Esophagus muscularis mucosa (tissue), 4 donors: ENCODE data around the gene FASTK. TPM values are rescaled to one million over a fixed set of nuclear protein-coding genes. Genes with fewer than 3 reads are reported as not detected.
A peak's percentile ranks its signal among the peaks of the same experiment; 100 is the strongest.

Experiments used
- DNase-seq: peaks from one replicate; pipeline ENCODE4 v3.0.0-alpha.2; 2017; ENCODE audit errors: extremely low spot score
- H3K27ac ChIP-seq, 4 donors: fragments of 200-600 bp; sonication (generic); replicated peaks in 1 of 4; 1 replicate in 3 of 4; 2 replicates in 1 of 4; pipeline ENCODE4 v1.5.1; 2016 to 2019; ENCODE audit warnings: mild to moderate bottlenecking in 1 of 4
- H3K27me3 ChIP-seq, 4 donors: fragments of 200-600 bp; sonication (generic); one replicate each; pipeline versions ENCODE4 v1.5.1 to v1.6.0; 2016 to 2019
- H3K36me3 ChIP-seq, 4 donors: fragments of 200-600 bp; sonication (generic); one replicate each; pipeline ENCODE4 v1.5.1; 2016 to 2019
- H3K4me1 ChIP-seq, 4 donors: fragments of 200-600 bp; sonication (generic); one replicate each; pipeline ENCODE4 v1.5.1; 2016 to 2019
- H3K4me3 ChIP-seq, 4 donors: fragments of 200-600 bp; sonication (generic); 1 replicate in 2 of 4; 2 replicates in 2 of 4; pipeline ENCODE4 v1.5.1; 2016 to 2019; ENCODE audit warnings: mild to moderate bottlenecking in 4 of 4, moderate library complexity in 1 of 4
- H3K9me3 ChIP-seq, 4 donors: fragments of 200-600 bp; sonication (generic); 1 replicate in 3 of 4; 2 replicates in 1 of 4; pipeline ENCODE4 v1.5.1; 2016 to 2019
- CTCF ChIP-seq, 3 experiments: fragments of 200-600 bp in 2 of 3; fragments of 450-650 bp in 1 of 3; sonication (generic) in 2 of 3; IDR thresholded peaks; one replicate each; pipeline ENCODE4 v1.5.1; 2017 to 2019; ENCODE audit warnings: antibody characterized with exemption in 3 of 3, mild to moderate bottlenecking in 2 of 3, moderate library complexity in 1 of 3
- EP300 ChIP-seq: sonication (generic); formaldehyde crosslinking; IDR thresholded peaks from one replicate; pipeline ENCODE4 v1.6.1; 2017; ENCODE audit warnings: antibody characterized with exemption
- POLR2A ChIP-seq: fragments of 450-650 bp; IDR thresholded peaks from one replicate; pipeline ENCODE4 v1.6.1; 2017; ENCODE audit warnings: antibody characterized with exemption, moderate library complexity, mild to moderate bottlenecking, low read depth
- POLR2AphosphoS5 ChIP-seq, 2 donors: sonication (generic); formaldehyde crosslinking; IDR thresholded peaks; one replicate each; pipeline ENCODE4 v1.6.1; 2017; ENCODE audit warnings: antibody characterized with exemption in 2 of 2
- WGBS: methylation state at CpG from one replicate; pipeline ENCODE4 v1.1.5; 2018; 5-methylcytosine and 5-hydroxymethylcytosine counted together
- intact Hi-C: fragments of 100-400 bp; cut with DNase I; formaldehyde crosslinking; loops from one replicate; pipeline ENCODE4 v1.15.1; 2023
- total RNA-seq, 4 donors: library from RNA; depleted of rRNA; stranded (reverse); fragments of >200 nt; gene quantifications; one replicate each; pipeline versions ENCODE4 v1.1.0 to v1.2.1, GENCODE V29; 2016

The FASTK gene
- total RNA-seq, 4 donors from 2014 or later = 45.7 to 74.9 (median 60.4) TPM

GRCh38 chr7:151064993-151065392, 15.6 kb downstream of the FASTK start:
- H3K4me3 ChIP-seq = no peak overlapping the region
- 85% methylated on average over 3 of the region's 6 CpGs for WGBS
- H3K36me3 ChIP-seq = peaks cover 48 to 64% (median 62%) of the 10 kb centered on the region in 4 donors
- H3K9me3 ChIP-seq = no peaks in the 10 kb centered on the region
- H3K4me1 ChIP-seq = peaks cover 37 to 44% (median 42%) of the 10 kb centered on the region in 4 donors
- TF ChIP-seq POLR2A (no peak), EP300 (no peak), POLR2AphosphoS5 (IDR thresholded peaks at IDR 0.05) (no peak), CTCF (IDR thresholded peaks at IDR 0.05) (no peak)
- no peaks in the 10 kb centered on the region for H3K27me3 ChIP-seq
- DNase-seq = no peak
- H3K27ac ChIP-seq = no peak overlapping the region
- intact Hi-C loops = loop anchor here (5.0 kb wide), 2 partner anchors 38 to 47 kb away; partner anchors contain the start of gene ABCB8

- 88% methylated on average over 10 of the region's 18 CpGs for WGBS
- Histone ChIP-seq H3K36me3 (peaks cover 45 to 59% (median 57%) of the 10 kb centered on the region in 4 donors), H3K9me3 (no peaks in the 10 kb centered on the region), H3K27me3 (no peaks in the 10 kb centered on the region), H3K27ac (no peak overlapping the region), H3K4me3 (no peak overlapping the region), H3K4me1 (peaks cover 37 to 45% (median 44%) of the 10 kb centered on the region in 4 donors)
- no peak for DNase-seq
- intact Hi-C loops = loop anchor here (5.0 kb wide), 2 partner anchors 37 to 48 kb away; partner anchors contain the start of gene ABCB8
- TF ChIP-seq CTCF (IDR thresholded peaks at IDR 0.05) (no peak), EP300 (no peak), POLR2AphosphoS5 (IDR thresholded peaks at IDR 0.05) (no peak), POLR2A (no peak)
These were observed 16.2 kb downstream of the FASTK start for GRCh38 chr7:151064454-151064853.

- Histone ChIP-seq H3K4me1 (peaks cover 45 to 56% (median 55%) of the 10 kb centered on the region in 4 donors), H3K9me3 (no peaks in the 10 kb centered on the region), H3K36me3 (peaks cover 38 to 46% (median 44%) of the 10 kb centered on the region in 4 donors), H3K4me3 (peak overlapping the region; percentile 41 to 52 (median 44)), H3K27me3 (no peaks in the 10 kb centered on the region), H3K27ac (peak overlapping the region; percentile 92 to 95 (median 93))
- DNase-seq = no peak
- intact Hi-C loops = loop anchor here (5.0 kb wide), 2 partner anchors 36 to 49 kb away; partner anchors contain the start of gene ABCB8
- TF ChIP-seq CTCF (IDR thresholded peaks at IDR 0.05) = no peak
- peak in 1 of 2 donors; percentile 65 for TF ChIP-seq POLR2AphosphoS5 (IDR thresholded peaks at IDR 0.05)
- TF ChIP-seq POLR2A = no peak
- TF ChIP-seq EP300 = no peak
- WGBS = 17% methylated on average over 1 of the region's 11 CpGs
These were observed 17.4 kb downstream of the FASTK start for GRCh38 chr7:151063212-151063561.

- H3K9me3 ChIP-seq = no peaks in the 10 kb centered on the region
- H3K4me1 ChIP-seq = peaks cover 45 to 57% (median 56%) of the 10 kb centered on the region in 4 donors
- TF ChIP-seq POLR2A (no peak), EP300 (no peak), CTCF (IDR thresholded peaks at IDR 0.05) (no peak), POLR2AphosphoS5 (IDR thresholded peaks at IDR 0.05) (no peak)
- intact Hi-C loops = loop anchor here (5.0 kb wide), 2 partner anchors 35 to 50 kb away; partner anchors contain the start of gene ABCB8
- 53% methylated on average over 30 of the region's 43 CpGs for WGBS
- peak overlapping the region; percentile 92 to 95 (median 93) for H3K27ac ChIP-seq
- no peaks in the 10 kb centered on the region for H3K27me3 ChIP-seq
- H3K36me3 ChIP-seq = peaks cover 32 to 41% (median 38%) of the 10 kb centered on the region in 4 donors
- H3K4me3 ChIP-seq = peak overlapping the region; percentile 41 to 52 (median 44)
- DNase-seq = no peak
These were observed 18.0 kb downstream of the FASTK start for GRCh38 chr7:151062399-151063211.
